Mesenteric fat pad (tissue), 1 donor: ENCODE data around the gene SLC2A1. TPM values are rescaled to one million over a fixed set of nuclear protein-coding genes. Genes with fewer than 3 reads are reported as not detected.

Source experiments
- DNase-seq: peaks from one replicate; pipeline ENCODE4 v3.0.0-alpha.2; 2020; ENCODE audit warnings: low spot score
- total RNA-seq: library from RNA; stranded (reverse); fragmentation: NEBNext Ultra II Directional; extraction: Animal tissue kit (Norgen Biotek cat#: 25700); gene quantifications from one replicate; pipeline ENCODE4 v1.2.1, GENCODE V29; 2021
- donor health status: DM: yes; HTN: yes; CAD: no.

SLC2A1 gene
- total RNA-seq, 1 donor from 2014 or later = 16.3 TPM

- no peak for DNase-seq
Measured at GRCh38 chr1:42944246-42944928, 14.3 kb downstream of the SLC2A1 start.

- DNase-seq = no peak
Measured at GRCh38 chr1:42943728-42944127, 14.9 kb downstream of the SLC2A1 start.

GRCh38 chr1:42943166-42943565 lies 15.5 kb downstream of the SLC2A1 start:
- DNase-seq = no peak

- DNase-seq = no peak
Measured at GRCh38 chr1:42942444-42942843, 16.2 kb downstream of the SLC2A1 start.

GRCh38 chr1:42941640-42942330 lies 16.9 kb downstream of the SLC2A1 start:
- DNase-seq = no peak

GRCh38 chr1:42940851-42941639 lies 17.6 kb downstream of the SLC2A1 start:
- DNase-seq = no peak

- no peak for DNase-seq
Measured at GRCh38 chr1:42938645-42939615, 19.7 kb downstream of the SLC2A1 start.

GRCh38 chr1:42937836-42938644 lies 20.6 kb downstream of the SLC2A1 start:
- no peak for DNase-seq

- peak; percentile 71 for DNase-seq
Measured at GRCh38 chr1:42937141-42937696, 21.4 kb downstream of the SLC2A1 start.

GRCh38 chr1:42936309-42937078 lies 22.2 kb downstream of the SLC2A1 start:
- peak; percentile 88 for DNase-seq

- peak; percentile 55 for DNase-seq
Measured at GRCh38 chr1:42935971-42936308, 22.7 kb downstream of the SLC2A1 start.

- DNase-seq = peak; percentile 62
Measured at GRCh38 chr1:42935313-42935895, 23.3 kb downstream of the SLC2A1 start.

GRCh38 chr1:42934541-42935312 lies 23.9 kb downstream of the SLC2A1 start:
- peak; percentile 65 for DNase-seq

GRCh38 chr1:42933610-42934491 lies 24.8 kb downstream of the SLC2A1 start:
- peak; percentile 71 for DNase-seq

- peak; percentile 53 for DNase-seq
Measured at GRCh38 chr1:42933060-42933586, 25.5 kb downstream of the SLC2A1 start.

- peak; percentile 37 for DNase-seq
Measured at GRCh38 chr1:42932442-42932941, 26.2 kb downstream of the SLC2A1 start.
